ENCODE measurements around the gene CELSR1.

Gene CELSR1

GRCh38 chr22:46430961-46431838 is 106.2 kb downstream of the CELSR1 start:
- in situ Hi-C loops (cut with HindIII; ENCODE audit: low sequenced_read_pairs): loop anchor here (25.0 kb wide), 3 partner anchors 94 to 294 kb away; partner anchors contain the start of gene TRMU

GRCh38 chr22:46429325-46429853 is 108.0 kb downstream of the CELSR1 start:
- in situ Hi-C loops (cut with HindIII; ENCODE audit: low sequenced_read_pairs): loop anchor here (25.0 kb wide), 3 partner anchors 92 to 292 kb away; partner anchors contain the start of gene TRMU

- in situ Hi-C loops (cut with HindIII; ENCODE audit: low sequenced_read_pairs): loop anchor here (25.0 kb wide), 3 partner anchors 91 to 291 kb away; partner anchors contain the start of gene TRMU
These were observed 108.7 kb downstream of the CELSR1 start for GRCh38 chr22:46428602-46429324.

GRCh38 chr22:46428171-46428570 is 109.2 kb downstream of the CELSR1 start:
- in situ Hi-C loops (cut with HindIII; ENCODE audit: low sequenced_read_pairs): loop anchor here (25.0 kb wide), 3 partner anchors 91 to 291 kb away; partner anchors contain the start of gene TRMU

GRCh38 chr22:46425016-46425415 is 112.4 kb downstream of the CELSR1 start:
- in situ Hi-C loops (cut with HindIII; ENCODE audit: low sequenced_read_pairs): loop anchor here (25.0 kb wide), 3 partner anchors 88 to 288 kb away; partner anchors contain the start of gene TRMU

- in situ Hi-C loops (cut with HindIII; ENCODE audit: low sequenced_read_pairs): no loop called here
These were observed 112.9 kb downstream of the CELSR1 start for GRCh38 chr22:46424496-46424895.

- in situ Hi-C loops (cut with HindIII; ENCODE audit: low sequenced_read_pairs): no loop called here
These were observed 114.5 kb downstream of the CELSR1 start for GRCh38 chr22:46422896-46423295.

- in situ Hi-C loops (cut with HindIII; ENCODE audit: low sequenced_read_pairs): no loop called here
These were observed 116.2 kb downstream of the CELSR1 start for GRCh38 chr22:46421267-46421666.

GRCh38 chr22:46419754-46420571 is 117.5 kb downstream of the CELSR1 start:
- in situ Hi-C loops (cut with HindIII; ENCODE audit: low sequenced_read_pairs): no loop called here

GRCh38 chr22:46418827-46419226 is 118.6 kb downstream of the CELSR1 start:
- in situ Hi-C loops (cut with HindIII; ENCODE audit: low sequenced_read_pairs): no loop called here

GRCh38 chr22:46417769-46418168 is 119.7 kb downstream of the CELSR1 start:
- in situ Hi-C loops (cut with HindIII; ENCODE audit: low sequenced_read_pairs): no loop called here

- in situ Hi-C loops (cut with HindIII; ENCODE audit: low sequenced_read_pairs): no loop called here
These were observed 120.4 kb downstream of the CELSR1 start for GRCh38 chr22:46416891-46417580.

GRCh38 chr22:46416520-46416871 is 120.9 kb downstream of the CELSR1 start:
- in situ Hi-C loops (cut with HindIII; ENCODE audit: low sequenced_read_pairs): no loop called here

- in situ Hi-C loops (cut with HindIII; ENCODE audit: low sequenced_read_pairs): no loop called here
These were observed 121.5 kb downstream of the CELSR1 start for GRCh38 chr22:46415776-46416519.

GRCh38 chr22:46414704-46415103 is 122.7 kb downstream of the CELSR1 start:
- in situ Hi-C loops (cut with HindIII; ENCODE audit: low sequenced_read_pairs): no loop called here

GRCh38 chr22:46413725-46414379 is 123.6 kb downstream of the CELSR1 start:
- in situ Hi-C loops (cut with HindIII; ENCODE audit: low sequenced_read_pairs): no loop called here

GRCh38 chr22:46411347-46411746 is 126.1 kb downstream of the CELSR1 start:
- in situ Hi-C loops (cut with HindIII; ENCODE audit: low sequenced_read_pairs): no loop called here

- in situ Hi-C loops (cut with HindIII; ENCODE audit: low sequenced_read_pairs): no loop called here
These were observed 127.1 kb downstream of the CELSR1 start for GRCh38 chr22:46410291-46410808.

Measured in DLD1 (cell line).